WTC11 (cell line): ENCODE measurements around the gene OR6N1.

ENCODE experiments used
- CREB1 ChIP-seq: sonication (generic); formaldehyde crosslinking; IDR thresholded peaks from 2 replicates; pipeline ENCODE4 v1.8.0; 2023; ENCODE audit warnings: mild to moderate bottlenecking, missing genetic modification reagents
- FOXP1 ChIP-seq: sonication (generic); formaldehyde crosslinking; IDR thresholded peaks from 2 replicates; pipeline ENCODE4 v1.8.0; 2022; ENCODE audit warnings: missing genetic modification reagents, mild to moderate bottlenecking, moderate library complexity, borderline replicate concordance
- GRHL2 ChIP-seq: fragments of 250-450 bp; sonication (Bioruptor Pico); IDR thresholded peaks from 2 replicates; pipeline ENCODE4 v1.8.0; 2022; ENCODE audit warnings: mild to moderate bottlenecking, moderate library complexity; ENCODE audit not compliant: insufficient replicate concordance, severe bottlenecking
- JUN ChIP-seq: sonication (generic); formaldehyde crosslinking; IDR thresholded peaks from 2 replicates; pipeline ENCODE4 v1.8.0; 2023; ENCODE audit warnings: mild to moderate bottlenecking, missing genetic modification reagents
- KAT7 ChIP-seq: sonication (generic); formaldehyde crosslinking; IDR thresholded peaks from 2 replicates; pipeline ENCODE4 v1.8.1; 2023; ENCODE audit warnings: missing genetic modification reagents, mild to moderate bottlenecking, borderline replicate concordance
- NFYB ChIP-seq: sonication (generic); formaldehyde crosslinking; conservative IDR thresholded peaks from 2 replicates; pipeline ENCODE4 v1.8.0; 2022; ENCODE audit warnings: low read depth, missing genetic modification reagents
- ZBTB43 ChIP-seq: sonication (generic); formaldehyde crosslinking; IDR thresholded peaks from 2 replicates; pipeline ENCODE4 v1.8.1; 2023; ENCODE audit warnings: mild to moderate bottlenecking, missing genetic modification reagents
- ZNF121 ChIP-seq: sonication (generic); formaldehyde crosslinking; IDR thresholded peaks from 2 replicates; pipeline ENCODE4 v1.8.0; 2023; ENCODE audit warnings: missing genetic modification reagents
- ZNF232 ChIP-seq: sonication (generic); formaldehyde crosslinking; IDR thresholded peaks from 2 replicates; pipeline ENCODE4 v1.8.0; 2022; ENCODE audit warnings: mild to moderate bottlenecking, missing genetic modification reagents
- TF ChIP-seq, protein P1 (sequence below): fragments of 200-600 bp; IDR thresholded peaks from 2 replicates; pipeline ENCODE4 v1.8.0; 2022; ENCODE audit warnings: antibody characterized with exemption
- TF ChIP-seq, protein P2 (sequence below): sonication (generic); formaldehyde crosslinking; IDR thresholded peaks from 2 replicates; pipeline ENCODE4 v1.8.1; 2022; ENCODE audit warnings: low read depth, mild to moderate bottlenecking, moderate library complexity, missing genetic modification reagents, borderline replicate concordance
- TF ChIP-seq, protein P3 (sequence below): sonication (generic); formaldehyde crosslinking; IDR thresholded peaks from 2 replicates; pipeline ENCODE4 v1.8.1; 2023; ENCODE audit warnings: mild to moderate bottlenecking, missing genetic modification reagents

- no peak for TF ChIP-seq ZNF121 (CRISPR knock-in tag)
- TF ChIP-seq, protein P1, sequence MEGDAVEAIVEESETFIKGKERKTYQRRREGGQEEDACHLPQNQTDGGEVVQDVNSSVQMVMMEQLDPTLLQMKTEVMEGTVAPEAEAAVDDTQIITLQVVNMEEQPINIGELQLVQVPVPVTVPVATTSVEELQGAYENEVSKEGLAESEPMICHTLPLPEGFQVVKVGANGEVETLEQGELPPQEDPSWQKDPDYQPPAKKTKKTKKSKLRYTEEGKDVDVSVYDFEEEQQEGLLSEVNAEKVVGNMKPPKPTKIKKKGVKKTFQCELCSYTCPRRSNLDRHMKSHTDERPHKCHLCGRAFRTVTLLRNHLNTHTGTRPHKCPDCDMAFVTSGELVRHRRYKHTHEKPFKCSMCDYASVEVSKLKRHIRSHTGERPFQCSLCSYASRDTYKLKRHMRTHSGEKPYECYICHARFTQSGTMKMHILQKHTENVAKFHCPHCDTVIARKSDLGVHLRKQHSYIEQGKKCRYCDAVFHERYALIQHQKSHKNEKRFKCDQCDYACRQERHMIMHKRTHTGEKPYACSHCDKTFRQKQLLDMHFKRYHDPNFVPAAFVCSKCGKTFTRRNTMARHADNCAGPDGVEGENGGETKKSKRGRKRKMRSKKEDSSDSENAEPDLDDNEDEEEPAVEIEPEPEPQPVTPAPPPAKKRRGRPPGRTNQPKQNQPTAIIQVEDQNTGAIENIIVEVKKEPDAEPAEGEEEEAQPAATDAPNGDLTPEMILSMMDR = no peak
- no peak for TF ChIP-seq NFYB (CRISPR knock-in tag)
- TF ChIP-seq CREB1 (CRISPR knock-in tag) = no peak
- TF ChIP-seq, protein P2, sequence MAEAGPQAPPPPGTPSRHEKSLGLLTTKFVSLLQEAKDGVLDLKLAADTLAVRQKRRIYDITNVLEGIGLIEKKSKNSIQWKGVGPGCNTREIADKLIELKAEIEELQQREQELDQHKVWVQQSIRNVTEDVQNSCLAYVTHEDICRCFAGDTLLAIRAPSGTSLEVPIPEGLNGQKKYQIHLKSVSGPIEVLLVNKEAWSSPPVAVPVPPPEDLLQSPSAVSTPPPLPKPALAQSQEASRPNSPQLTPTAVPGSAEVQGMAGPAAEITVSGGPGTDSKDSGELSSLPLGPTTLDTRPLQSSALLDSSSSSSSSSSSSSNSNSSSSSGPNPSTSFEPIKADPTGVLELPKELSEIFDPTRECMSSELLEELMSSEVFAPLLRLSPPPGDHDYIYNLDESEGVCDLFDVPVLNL (CRISPR knock-in tag) = no peak
- no peak for TF ChIP-seq KAT7 (CRISPR knock-in tag)
- TF ChIP-seq, protein P3, sequence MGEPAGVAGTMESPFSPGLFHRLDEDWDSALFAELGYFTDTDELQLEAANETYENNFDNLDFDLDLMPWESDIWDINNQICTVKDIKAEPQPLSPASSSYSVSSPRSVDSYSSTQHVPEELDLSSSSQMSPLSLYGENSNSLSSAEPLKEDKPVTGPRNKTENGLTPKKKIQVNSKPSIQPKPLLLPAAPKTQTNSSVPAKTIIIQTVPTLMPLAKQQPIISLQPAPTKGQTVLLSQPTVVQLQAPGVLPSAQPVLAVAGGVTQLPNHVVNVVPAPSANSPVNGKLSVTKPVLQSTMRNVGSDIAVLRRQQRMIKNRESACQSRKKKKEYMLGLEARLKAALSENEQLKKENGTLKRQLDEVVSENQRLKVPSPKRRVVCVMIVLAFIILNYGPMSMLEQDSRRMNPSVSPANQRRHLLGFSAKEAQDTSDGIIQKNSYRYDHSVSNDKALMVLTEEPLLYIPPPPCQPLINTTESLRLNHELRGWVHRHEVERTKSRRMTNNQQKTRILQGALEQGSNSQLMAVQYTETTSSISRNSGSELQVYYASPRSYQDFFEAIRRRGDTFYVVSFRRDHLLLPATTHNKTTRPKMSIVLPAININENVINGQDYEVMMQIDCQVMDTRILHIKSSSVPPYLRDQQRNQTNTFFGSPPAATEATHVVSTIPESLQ (CRISPR knock-in tag) = no peak
- TF ChIP-seq ZNF232 = no peak
- no peak for TF ChIP-seq ZBTB43
- no peak for TF ChIP-seq JUN (CRISPR knock-in tag)
- no peak for TF ChIP-seq FOXP1 (CRISPR knock-in tag)
- TF ChIP-seq GRHL2 (CRISPR knock-in tag) = no peak
These were observed 54.7 kb downstream of the OR6N1 start for GRCh38 chr1:158717344-158717743.
